ENCODE results near the gene HEYL. TPM values are rescaled to one million over a fixed set of nuclear protein-coding genes. Genes with fewer than 3 reads are reported as not detected.
A peak's percentile ranks its signal among the peaks of the same experiment; 100 is the strongest.

HEYL gene
- total RNA-seq, 2 donors from 2014 or later: 0.32 to 0.89 TPM

DNA sequence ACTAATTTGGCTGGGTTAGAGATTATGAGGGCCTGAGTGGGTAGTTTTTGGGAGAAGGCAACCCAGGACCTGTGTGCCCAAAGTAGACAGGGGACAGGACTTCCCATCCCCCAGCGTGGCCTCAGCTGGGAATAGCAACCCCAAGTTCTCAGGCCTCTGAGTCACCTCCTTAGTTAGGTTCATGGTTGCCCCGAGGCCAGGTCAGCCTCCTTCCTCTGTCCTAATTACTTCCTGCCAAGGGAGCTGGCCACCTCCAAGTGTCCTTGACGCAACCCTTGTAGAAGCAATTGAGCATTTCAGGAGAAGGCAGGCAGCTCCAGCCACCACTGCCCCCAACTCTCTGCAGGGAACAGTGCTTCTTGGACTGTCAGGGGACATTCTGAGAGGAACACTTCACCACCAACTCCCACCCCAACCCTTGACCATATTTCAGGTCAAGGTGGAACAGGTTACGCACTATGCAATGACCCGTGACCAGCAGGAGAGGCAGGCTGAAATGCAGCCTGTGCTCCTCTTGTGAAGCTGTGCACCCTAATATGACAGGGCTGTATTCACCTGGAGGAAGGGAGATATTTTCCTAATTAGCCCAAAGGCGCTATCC, 37.6 kb upstream of the HEYL start:
- Mint-ChIP-seq H3K27me3 (ENCODE audit: low read depth) (peaks cover 21% of the 10 kb centered on the region), H3K9me3 (no peaks in the 10 kb centered on the region), H3K4me1 (ENCODE audit: low read depth) (peaks cover 9% of the 10 kb centered on the region), H3K4me3 (no peak overlapping the region), H3K27ac (no peak overlapping the region), H3K36me3 (ENCODE audit: insufficient read depth in 2 of 2) (no peaks in the 10 kb centered on the region)
- no peak for DNase-seq
- no peak for ATAC-seq (replicated peaks in 1 of 2)

GRCh38 chr1:39675220-39675619, 35.8 kb upstream of the HEYL start:
- DNase-seq (no peak), ATAC-seq (replicated peaks in 1 of 2) (no peak)
- peaks cover 7% of the 10 kb centered on the region for H3K4me1 Mint-ChIP-seq (ENCODE audit: low read depth)
- H3K27me3 Mint-ChIP-seq (ENCODE audit: low read depth): peaks cover 30% of the 10 kb centered on the region
- no peak overlapping the region for H3K27ac Mint-ChIP-seq
- H3K4me3 Mint-ChIP-seq: no peak overlapping the region
- H3K9me3 Mint-ChIP-seq: no peaks in the 10 kb centered on the region
- H3K36me3 Mint-ChIP-seq (ENCODE audit: insufficient read depth in 2 of 2): no peaks in the 10 kb centered on the region

DNA sequence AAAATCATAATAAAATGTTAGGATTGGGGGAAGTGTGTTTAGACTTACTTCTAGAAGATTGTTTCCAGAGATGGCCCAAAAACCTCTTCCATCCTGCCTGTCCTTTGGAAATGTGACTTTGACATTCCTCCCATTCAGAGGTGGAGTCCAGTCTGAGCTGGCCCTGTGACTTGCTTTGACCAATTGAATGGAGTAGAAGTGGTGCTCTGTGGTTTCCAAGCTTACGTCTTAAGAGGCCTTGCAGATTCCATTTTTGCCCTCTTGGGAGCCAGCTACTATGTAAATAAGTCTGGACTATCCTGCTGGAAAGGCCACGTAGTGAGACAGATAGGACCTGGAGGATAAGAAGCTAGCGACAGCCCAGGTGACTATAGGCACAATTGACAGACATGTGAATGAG, 33.8 kb upstream of the HEYL start:
- Mint-ChIP-seq H3K27me3 (ENCODE audit: low read depth) (peaks cover 48% of the 10 kb centered on the region), H3K27ac (no peak overlapping the region), H3K36me3 (ENCODE audit: insufficient read depth in 2 of 2) (no peaks in the 10 kb centered on the region), H3K4me3 (no peak overlapping the region), H3K9me3 (no peaks in the 10 kb centered on the region), H3K4me1 (ENCODE audit: low read depth) (peaks cover 13% of the 10 kb centered on the region)
- ATAC-seq (replicated peaks in 1 of 2) (no peak), DNase-seq (no peak)

- Mint-ChIP-seq H3K9me3 (no peaks in the 10 kb centered on the region), H3K36me3 (ENCODE audit: insufficient read depth in 2 of 2) (no peaks in the 10 kb centered on the region), H3K4me3 (peak overlapping the region; percentile 73 to 74), H3K27ac (no peak overlapping the region), H3K27me3 (ENCODE audit: low read depth) (peaks cover 49% of the 10 kb centered on the region), H3K4me1 (ENCODE audit: low read depth) (peaks cover 18% of the 10 kb centered on the region)
- DNase-seq: peak in 1 of 2 donors; percentile 46
- no peak for ATAC-seq (replicated peaks in 1 of 2)
Measured at GRCh38 chr1:39672551-39672947, 33.1 kb upstream of the HEYL start.

DNA sequence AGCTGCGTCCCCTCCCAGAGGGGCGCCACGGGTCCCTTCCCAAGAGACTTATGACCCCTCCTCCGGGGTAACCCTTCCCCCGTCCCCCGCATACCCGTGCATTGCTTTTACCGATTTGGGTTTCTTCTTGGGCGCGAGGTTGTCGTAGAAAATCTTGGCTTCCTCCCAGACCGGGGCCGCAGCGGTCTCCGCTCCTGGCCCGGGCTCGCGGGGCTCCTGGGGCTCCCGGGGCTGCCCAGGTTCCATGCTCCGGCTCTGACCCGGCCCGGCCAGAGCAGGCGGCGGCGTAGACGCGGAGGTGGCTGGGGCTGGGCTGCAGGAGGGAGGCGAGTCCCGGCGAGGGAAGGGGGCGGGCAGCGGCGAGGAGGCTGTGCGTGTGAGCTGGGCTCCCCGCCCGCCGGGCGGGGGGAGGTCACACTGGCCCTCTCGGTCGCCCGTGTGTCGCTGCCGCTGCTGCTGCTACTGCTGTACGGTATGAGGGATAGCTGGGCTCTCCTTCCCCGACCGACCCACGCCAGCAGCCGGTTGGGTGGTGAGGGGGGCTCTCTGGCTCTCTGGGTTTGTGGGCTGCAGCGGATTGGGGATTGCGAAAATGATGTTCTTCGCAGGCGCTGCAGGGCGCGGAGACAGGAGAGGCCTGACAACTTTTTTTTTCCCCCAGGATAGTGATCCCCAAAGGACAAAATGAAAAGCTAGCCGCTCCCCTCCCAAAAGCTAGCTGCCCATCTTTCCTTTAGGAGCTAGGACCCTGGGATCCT, 32.5 kb upstream of the HEYL start, which contains the start of gene NT5C1A:
NT5C1A (minus strand) TSS at position 315 of the 758 bp plus-strand sequence; CDS start at position 246, 69 bp downstream.
- Mint-ChIP-seq H3K27ac (no peak within 1 kb of the TSS), H3K36me3 (ENCODE audit: insufficient read depth in 2 of 2) (no peaks in the 10 kb centered on the region), H3K4me1 (ENCODE audit: low read depth) (peaks cover 24% of the 10 kb centered on the region), H3K4me3 (peak within 1 kb of the TSS; percentile 73 to 74), H3K9me3 (no peaks in the 10 kb centered on the region), H3K27me3 (ENCODE audit: low read depth) (peaks cover 49% of the 10 kb centered on the region)
- DNase-seq (peak; percentile 55 to 60), ATAC-seq (replicated peaks in 1 of 2) (peak; percentile 43 to 64)

DNA sequence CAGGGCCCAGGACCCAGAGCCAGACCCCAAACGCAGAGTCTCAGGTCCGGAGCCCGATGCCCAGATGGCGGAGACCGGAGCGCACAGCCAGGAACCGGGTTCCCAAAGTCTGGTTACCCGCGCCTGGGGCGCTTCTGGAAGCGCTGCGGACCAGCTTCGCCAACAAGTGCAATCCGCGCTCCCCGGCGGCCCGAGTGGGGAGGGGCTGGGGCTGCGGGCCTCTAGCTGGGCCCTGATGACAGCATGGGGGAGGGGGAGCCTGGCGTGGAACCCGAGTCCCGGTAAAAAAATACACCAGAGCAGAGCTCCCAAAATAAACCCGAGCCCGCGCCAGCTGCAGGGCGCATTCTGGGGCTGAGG, 32.0 kb upstream of the HEYL start:
- H3K27me3 Mint-ChIP-seq (ENCODE audit: low read depth): peaks cover 49% of the 10 kb centered on the region
- peak overlapping the region; percentile 73 to 74 for H3K4me3 Mint-ChIP-seq
- DNase-seq (no peak), ATAC-seq (replicated peaks in 1 of 2) (no peak)
- H3K4me1 Mint-ChIP-seq (ENCODE audit: low read depth): peaks cover 30% of the 10 kb centered on the region
- H3K27ac Mint-ChIP-seq: no peak overlapping the region
- no peaks in the 10 kb centered on the region for H3K36me3 Mint-ChIP-seq (ENCODE audit: insufficient read depth in 2 of 2)
- no peaks in the 10 kb centered on the region for H3K9me3 Mint-ChIP-seq

DNA sequence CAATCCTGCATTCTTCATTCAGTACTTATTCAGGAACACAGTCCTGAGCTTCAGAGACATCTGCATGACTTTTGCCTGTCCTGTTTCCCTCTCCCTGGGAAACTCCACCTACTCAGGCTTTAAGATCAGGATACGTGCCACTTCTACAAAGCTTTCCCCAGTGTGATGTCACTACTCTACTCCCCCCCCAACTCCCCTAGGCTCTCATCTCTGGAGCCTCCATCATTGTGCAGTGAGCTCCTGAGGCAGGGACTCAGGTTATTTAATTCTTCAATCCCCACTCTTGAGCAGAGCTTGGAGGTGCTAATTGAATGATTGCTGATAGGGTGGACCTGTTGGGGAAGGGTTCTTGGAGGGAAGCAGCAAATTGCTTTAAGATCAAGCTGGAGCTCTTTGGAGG, 31.2 kb upstream of the HEYL start:
- no peak overlapping the region for H3K27ac Mint-ChIP-seq
- no peaks in the 10 kb centered on the region for H3K36me3 Mint-ChIP-seq (ENCODE audit: insufficient read depth in 2 of 2)
- H3K4me3 Mint-ChIP-seq: peak overlapping the region; percentile 73 to 74
- no peaks in the 10 kb centered on the region for H3K9me3 Mint-ChIP-seq
- H3K4me1 Mint-ChIP-seq (ENCODE audit: low read depth): peaks cover 36% of the 10 kb centered on the region
- DNase-seq (no peak), ATAC-seq (replicated peaks in 1 of 2) (no peak)
- H3K27me3 Mint-ChIP-seq (ENCODE audit: low read depth): peaks cover 54% of the 10 kb centered on the region

- peaks cover 36% of the 10 kb centered on the region for H3K4me1 Mint-ChIP-seq (ENCODE audit: low read depth)
- ATAC-seq (replicated peaks in 1 of 2): no peak
- H3K36me3 Mint-ChIP-seq (ENCODE audit: insufficient read depth in 2 of 2): no peaks in the 10 kb centered on the region
- peaks cover 48% of the 10 kb centered on the region for H3K27me3 Mint-ChIP-seq (ENCODE audit: low read depth)
- no peak for DNase-seq
- H3K27ac Mint-ChIP-seq: no peak overlapping the region
- no peaks in the 10 kb centered on the region for H3K9me3 Mint-ChIP-seq
- no peak overlapping the region for H3K4me3 Mint-ChIP-seq
Measured at GRCh38 chr1:39668894-39669293, 29.5 kb upstream of the HEYL start.

- Mint-ChIP-seq H3K36me3 (ENCODE audit: insufficient read depth in 2 of 2) (no peaks in the 10 kb centered on the region), H3K4me1 (ENCODE audit: low read depth) (peaks cover 36% of the 10 kb centered on the region), H3K9me3 (no peaks in the 10 kb centered on the region), H3K4me3 (no peak overlapping the region), H3K27me3 (ENCODE audit: low read depth) (peaks cover 40% of the 10 kb centered on the region), H3K27ac (no peak overlapping the region)
- DNase-seq: no peak
- no peak for ATAC-seq (replicated peaks in 1 of 2)
Measured at GRCh38 chr1:39668111-39668510, 28.7 kb upstream of the HEYL start.

- DNase-seq: peak; percentile 63 to 79
- peak; percentile 91 to 92 for ATAC-seq (replicated peaks in 1 of 2)
- Mint-ChIP-seq H3K36me3 (ENCODE audit: insufficient read depth in 2 of 2) (no peaks in the 10 kb centered on the region), H3K27ac (peak overlapping the region; percentile 87), H3K4me3 (peak overlapping the region; percentile 57 to 70), H3K9me3 (no peaks in the 10 kb centered on the region), H3K27me3 (ENCODE audit: low read depth) (peaks cover 34% of the 10 kb centered on the region), H3K4me1 (ENCODE audit: low read depth) (peaks cover 36% of the 10 kb centered on the region)
Measured at GRCh38 chr1:39666772-39667171, 27.3 kb upstream of the HEYL start.

- H3K36me3 Mint-ChIP-seq (ENCODE audit: insufficient read depth in 2 of 2): no peaks in the 10 kb centered on the region
- H3K9me3 Mint-ChIP-seq: no peaks in the 10 kb centered on the region
- peaks cover 18% of the 10 kb centered on the region for H3K27me3 Mint-ChIP-seq (ENCODE audit: low read depth)
- H3K4me3 Mint-ChIP-seq: no peak overlapping the region
- ATAC-seq (replicated peaks in 1 of 2) (no peak), DNase-seq (no peak)
- no peak overlapping the region for H3K27ac Mint-ChIP-seq
- H3K4me1 Mint-ChIP-seq (ENCODE audit: low read depth): peaks cover 27% of the 10 kb centered on the region
Measured at GRCh38 chr1:39663559-39663958, 24.1 kb upstream of the HEYL start.

GRCh38 chr1:39662861-39663260, 23.4 kb upstream of the HEYL start:
- Mint-ChIP-seq H3K9me3 (no peaks in the 10 kb centered on the region), H3K4me3 (no peak overlapping the region), H3K27me3 (ENCODE audit: low read depth) (peaks cover 12% of the 10 kb centered on the region), H3K4me1 (ENCODE audit: low read depth) (peaks cover 26% of the 10 kb centered on the region), H3K36me3 (ENCODE audit: insufficient read depth in 2 of 2) (no peaks in the 10 kb centered on the region), H3K27ac (no peak overlapping the region)
- DNase-seq (no peak), ATAC-seq (replicated peaks in 1 of 2) (no peak)

- Mint-ChIP-seq H3K4me1 (ENCODE audit: low read depth) (peaks cover 7% of the 10 kb centered on the region), H3K27me3 (ENCODE audit: low read depth) (peaks cover 7% of the 10 kb centered on the region), H3K4me3 (no peak overlapping the region), H3K9me3 (no peaks in the 10 kb centered on the region), H3K27ac (no peak overlapping the region), H3K36me3 (ENCODE audit: insufficient read depth in 2 of 2) (no peaks in the 10 kb centered on the region)
- DNase-seq: no peak
- ATAC-seq (replicated peaks in 1 of 2): no peak
Measured at GRCh38 chr1:39659538-39659937, 20.1 kb upstream of the HEYL start.

GRCh38 chr1:39659110-39659509, 19.7 kb upstream of the HEYL start:
- H3K4me3 Mint-ChIP-seq: no peak overlapping the region
- H3K36me3 Mint-ChIP-seq (ENCODE audit: insufficient read depth in 2 of 2): no peaks in the 10 kb centered on the region
- H3K27ac Mint-ChIP-seq: no peak overlapping the region
- peaks cover 11% of the 10 kb centered on the region for H3K27me3 Mint-ChIP-seq (ENCODE audit: low read depth)
- H3K9me3 Mint-ChIP-seq: no peaks in the 10 kb centered on the region
- peaks cover 8% of the 10 kb centered on the region for H3K4me1 Mint-ChIP-seq (ENCODE audit: low read depth)
- DNase-seq (no peak), ATAC-seq (replicated peaks in 1 of 2) (no peak)
